ENCODE data around the gene RPS6KA1.

- TF ChIP-seq CTCF (optimal IDR thresholded peaks at IDR 0.05 in 1 of 3, IDR thresholded peaks at IDR 0.05 in 1 of 3, conservative IDR thresholded peaks at IDR 0.05 in 1 of 3; ENCODE audit: extremely low read depth in 1 of 3, insufficient read depth in 2 of 3, low read length in 3 of 3) (no peak), EZH2 (IDR thresholded peaks at IDR 0.05; ENCODE audit: low read length) (no peak)
Measured at GRCh38 chr1:26579681-26580111, 50.1 kb downstream of the RPS6KA1 start.
